Measurements from ENCODE around the gene ZCCHC7.

Gene ZCCHC7

GRCh38 chr9:37266630-37267029 is 146.3 kb downstream of the ZCCHC7 start:
- TF ChIP-seq CTCF (conservative IDR thresholded peaks at IDR 0.05) (no peak), ZFX (IDR thresholded peaks at IDR 0.05) (no peak)
- H3K27ac ChIP-seq = no peak overlapping the region

GRCh38 chr9:37269221-37269620 is 148.8 kb downstream of the ZCCHC7 start:
- no peak for TF ChIP-seq ZFX (IDR thresholded peaks at IDR 0.05)
- TF ChIP-seq CTCF (conservative IDR thresholded peaks at IDR 0.05) = no peak

GRCh38 chr9:37271679-37272078 is 151.3 kb downstream of the ZCCHC7 start:
- TF ChIP-seq ZFX (IDR thresholded peaks at IDR 0.05) (no peak), CTCF (conservative IDR thresholded peaks at IDR 0.05) (no peak)

More at GRCh38 chr9:37269221-37269620, 148.8 kb downstream of the ZCCHC7 start:
- H3K27ac ChIP-seq = no peak overlapping the region

GRCh38 chr9:37273595-37273994 is 153.2 kb downstream of the ZCCHC7 start:
- no peak overlapping the region for H3K27ac ChIP-seq

More at GRCh38 chr9:37271679-37272078, 151.3 kb downstream of the ZCCHC7 start:
- H3K27ac ChIP-seq = no peak overlapping the region

GRCh38 chr9:37281541-37281940 is 161.2 kb downstream of the ZCCHC7 start:
- no peak overlapping the region for H3K27ac ChIP-seq
- no peak for TF ChIP-seq CTCF (conservative IDR thresholded peaks at IDR 0.05)
- no peak for TF ChIP-seq ZFX (IDR thresholded peaks at IDR 0.05)

More at GRCh38 chr9:37273595-37273994, 153.2 kb downstream of the ZCCHC7 start:
- no peak for TF ChIP-seq CTCF (conservative IDR thresholded peaks at IDR 0.05)
- TF ChIP-seq ZFX (IDR thresholded peaks at IDR 0.05) = no peak

GRCh38 chr9:37283730-37284325 is 163.5 kb downstream of the ZCCHC7 start:
- no peak for TF ChIP-seq ZFX (IDR thresholded peaks at IDR 0.05)
- TF ChIP-seq CTCF (conservative IDR thresholded peaks at IDR 0.05) = no peak
- no peak overlapping the region for H3K27ac ChIP-seq

GRCh38 chr9:37284636-37285035 is 164.3 kb downstream of the ZCCHC7 start:
- H3K27ac ChIP-seq = no peak overlapping the region
- TF ChIP-seq ZFX (IDR thresholded peaks at IDR 0.05) = no peak
- no peak for TF ChIP-seq CTCF (conservative IDR thresholded peaks at IDR 0.05)

Measured in C4-2B (cell line).